HuH-7.5 (cell line): ENCODE results near the gene PRR18.

ENCODE experiments used
- DNase-seq: peaks from one replicate; pipeline ENCODE4 v3.0.0; 2011; ENCODE audit warnings: low spot score

The PRR18 gene

DNA sequence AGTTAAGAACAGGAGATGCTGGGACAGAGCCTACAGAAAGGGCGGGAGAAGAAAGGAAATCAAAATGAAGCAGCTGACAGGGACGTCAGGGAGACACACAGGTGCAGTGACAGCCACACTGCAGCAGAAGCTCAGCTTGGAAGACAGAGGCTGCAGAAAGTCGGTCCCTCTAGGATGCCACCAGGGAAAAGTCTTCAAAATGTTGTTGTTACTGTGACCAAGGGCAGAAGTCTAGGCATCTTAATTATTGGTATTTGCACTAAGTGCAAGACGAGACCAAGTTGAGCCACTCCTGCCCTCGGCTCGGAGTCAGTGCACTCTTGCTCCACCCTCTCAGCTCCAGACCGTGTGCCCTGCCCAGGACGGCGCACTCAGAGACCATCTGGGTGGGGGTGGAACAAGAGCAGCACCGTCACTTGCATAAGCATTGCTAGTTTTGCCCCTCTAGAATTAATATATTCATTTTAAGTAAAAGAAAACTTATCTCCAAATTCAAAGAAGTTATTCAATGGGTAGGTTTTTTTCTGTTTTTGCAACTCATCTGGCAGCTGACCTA lies 2.6 kb downstream of the PRR18 start:
- DNase-seq = no peak

DNA sequence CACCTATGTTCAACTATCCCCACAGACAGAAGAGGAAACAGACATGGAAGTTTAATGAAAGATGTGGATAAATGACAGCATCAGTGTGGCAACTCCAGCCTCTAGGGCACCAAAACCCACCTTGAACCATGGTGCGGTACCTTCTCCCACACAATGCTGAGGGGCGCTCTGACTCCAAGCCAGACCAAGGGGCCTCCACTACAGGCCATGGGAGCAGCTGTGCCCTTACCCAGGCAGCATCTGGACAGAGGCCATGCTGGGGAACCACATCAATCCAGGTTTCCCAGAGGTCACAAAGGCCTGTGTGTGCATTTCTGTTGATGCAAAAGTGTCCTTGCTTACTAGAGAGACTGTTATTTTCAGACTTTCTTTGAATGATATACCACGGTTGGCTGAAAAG lies 4.1 kb downstream of the PRR18 start:
- no peak for DNase-seq

DNA sequence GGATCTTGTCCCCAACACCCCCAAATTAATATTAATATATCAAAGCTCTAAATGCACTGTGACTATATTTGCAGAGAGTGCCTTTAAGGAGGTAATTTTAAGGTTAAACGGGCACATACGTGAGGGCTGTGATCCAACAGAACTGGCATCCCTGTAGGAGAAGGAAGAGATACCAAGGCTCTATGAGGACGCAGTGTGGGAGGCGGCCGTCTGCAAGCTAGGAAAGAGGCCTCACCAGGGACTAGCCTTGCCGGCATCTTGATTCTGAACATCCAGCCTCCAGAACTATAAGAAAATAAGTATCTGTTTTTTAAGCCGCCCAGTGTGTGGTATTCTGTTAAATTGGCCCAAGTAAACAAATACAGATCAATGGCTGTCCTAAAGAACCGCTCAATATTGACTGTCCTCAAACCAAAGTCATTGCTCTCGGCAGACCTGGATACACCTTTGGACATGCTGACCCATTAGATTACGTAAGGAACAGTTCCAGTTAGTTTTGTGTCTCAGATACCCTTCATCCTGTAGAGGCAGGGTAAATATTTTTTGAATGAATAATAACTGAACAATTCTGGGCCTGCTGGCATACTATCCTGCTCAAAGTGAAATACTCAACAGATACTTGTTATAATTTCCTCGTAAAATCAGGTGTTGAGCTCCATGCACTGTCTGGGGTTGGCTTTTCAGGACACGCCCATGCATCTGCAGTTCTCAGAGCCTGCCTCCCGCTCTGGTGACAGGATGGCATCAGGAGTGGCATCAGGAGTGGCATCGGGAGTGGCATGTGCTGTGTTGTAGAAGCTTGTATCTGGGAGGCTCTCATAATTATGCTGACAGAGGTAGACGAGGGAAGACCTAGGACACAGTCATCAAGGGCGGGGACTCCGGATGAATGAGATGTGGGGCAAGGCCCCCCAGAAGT lies 6.3 kb downstream of the PRR18 start:
- DNase-seq = no peak

DNA sequence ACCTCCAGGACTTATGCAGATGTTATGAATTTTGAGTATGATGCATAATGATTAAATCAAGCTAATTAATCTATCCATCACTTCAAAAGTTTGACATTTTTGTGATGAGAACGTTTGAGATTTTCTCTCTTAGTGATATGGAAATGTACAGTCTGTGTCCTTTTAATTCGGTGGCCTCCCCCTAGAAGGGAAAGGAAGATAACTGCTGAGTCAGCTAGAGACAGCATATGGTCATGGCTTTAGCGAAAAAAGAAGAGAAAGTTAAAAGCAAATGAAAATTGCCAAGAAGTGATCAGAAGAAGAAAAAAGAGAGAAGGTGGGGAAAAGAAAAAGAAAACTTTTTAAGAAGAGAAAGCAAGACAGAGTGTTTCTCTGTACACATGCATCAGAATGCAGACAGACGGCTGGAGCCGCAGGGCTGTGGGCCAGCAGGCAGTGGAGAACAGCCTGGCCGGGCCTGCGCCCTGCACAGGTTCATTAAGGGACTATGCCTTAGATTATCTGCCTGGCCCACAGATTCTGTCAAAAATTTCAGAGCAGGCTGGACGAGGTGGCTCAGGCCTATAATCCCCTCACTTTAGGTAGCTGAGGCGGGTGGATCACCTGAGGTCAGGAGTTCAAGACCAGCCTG lies 7.7 kb downstream of the PRR18 start:
- DNase-seq = no peak

DNA sequence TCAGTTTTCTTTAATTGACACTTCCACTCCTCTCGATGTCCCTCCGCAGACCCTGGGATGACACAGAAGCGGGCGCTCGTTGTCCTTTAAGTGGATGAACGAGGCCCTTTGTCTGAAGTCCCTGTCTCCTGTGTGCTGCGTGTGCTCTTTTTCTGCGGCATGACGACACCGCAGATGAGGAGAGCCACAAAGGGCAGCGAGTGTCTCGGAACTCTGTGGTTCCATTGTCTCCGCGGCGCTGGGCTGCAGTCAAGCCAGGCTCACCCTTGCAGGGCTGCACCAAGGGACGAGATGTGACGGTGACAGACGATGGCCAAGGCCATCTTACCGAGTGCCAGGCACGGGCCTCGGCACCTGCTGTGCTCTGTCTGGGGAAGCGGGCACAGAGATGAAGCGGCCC lies 10.6 kb downstream of the PRR18 start:
- DNase-seq = no peak

DNA sequence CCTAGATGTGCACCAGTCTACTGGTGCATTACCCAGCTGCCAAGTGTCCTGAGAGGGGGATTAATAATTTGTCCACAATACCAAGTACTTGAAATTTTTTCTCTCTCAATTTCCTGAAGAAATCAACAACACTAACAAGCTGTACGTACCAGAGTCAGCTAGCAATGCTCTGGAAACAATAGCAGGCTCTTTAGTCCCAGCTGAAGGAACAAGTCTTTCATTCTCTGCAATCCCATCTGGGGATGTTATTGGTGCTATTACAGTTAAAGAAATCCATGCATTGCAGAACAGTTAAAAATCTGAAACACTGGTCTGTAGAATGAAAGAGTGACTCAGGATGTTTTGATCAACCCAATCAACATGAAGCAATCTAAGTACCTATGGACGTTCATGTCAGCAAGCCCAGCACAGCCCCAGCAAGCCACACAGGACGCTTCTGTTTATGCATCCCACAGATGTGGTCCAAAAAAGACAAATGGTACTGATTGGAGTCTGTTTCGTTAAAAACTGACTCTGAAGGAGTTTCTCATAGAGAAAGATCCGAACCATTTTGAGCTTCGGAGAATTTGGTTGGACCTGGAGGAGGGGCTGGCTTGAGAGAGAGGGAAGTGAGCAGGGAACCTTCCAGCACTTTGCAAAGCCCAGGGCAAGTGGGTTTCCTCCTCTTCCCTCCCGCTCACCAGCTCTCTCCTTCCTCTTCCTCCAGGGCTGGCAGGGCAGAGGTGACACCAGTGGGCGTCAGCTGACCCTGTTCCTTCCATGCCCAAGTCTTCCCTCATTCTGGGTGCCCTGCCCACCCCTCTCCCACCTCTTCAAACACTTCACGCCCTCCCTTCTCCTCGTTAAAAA lies 11.9 kb downstream of the PRR18 start:
- DNase-seq = no peak

DNA sequence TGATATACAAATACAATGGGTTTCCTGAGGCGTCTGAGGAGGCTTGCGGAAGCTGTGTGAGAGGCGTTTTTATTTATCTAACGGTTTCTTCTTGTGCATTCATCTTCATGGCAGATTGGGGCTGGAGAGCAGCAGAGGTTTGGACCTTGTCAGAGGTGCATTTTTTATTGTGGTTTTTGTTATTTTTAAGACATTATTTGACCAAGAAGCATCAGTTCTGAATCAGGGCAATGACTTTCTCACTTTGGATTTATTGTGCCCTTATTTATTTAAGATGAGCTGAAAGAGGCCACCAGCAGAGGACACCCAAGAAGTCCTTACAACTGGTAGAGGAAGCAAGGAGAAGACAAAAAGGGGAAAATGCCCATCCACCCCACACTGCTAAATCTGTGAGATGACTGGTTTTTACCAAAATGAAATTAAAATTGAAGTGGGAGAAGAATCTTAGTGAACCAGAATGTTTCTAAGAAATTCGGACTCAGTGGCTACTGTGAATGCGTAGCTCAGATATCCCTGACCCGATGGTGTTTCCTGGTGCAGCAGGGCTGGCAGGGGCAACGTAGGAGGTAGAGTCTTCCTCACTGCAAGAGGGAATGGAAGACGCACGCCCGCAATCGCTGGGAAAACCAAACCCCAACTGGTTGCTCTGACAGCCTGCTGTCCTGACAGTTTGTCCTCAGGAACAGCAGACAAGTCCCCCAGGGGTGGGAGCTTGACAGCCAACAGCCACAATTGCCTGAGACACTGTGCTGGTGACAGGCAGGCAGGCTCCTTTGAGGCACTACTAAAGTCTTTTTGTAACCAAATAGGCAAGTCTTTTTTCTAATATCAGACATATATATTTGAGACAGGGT lies 14.2 kb downstream of the PRR18 start:
- no peak for DNase-seq

DNA sequence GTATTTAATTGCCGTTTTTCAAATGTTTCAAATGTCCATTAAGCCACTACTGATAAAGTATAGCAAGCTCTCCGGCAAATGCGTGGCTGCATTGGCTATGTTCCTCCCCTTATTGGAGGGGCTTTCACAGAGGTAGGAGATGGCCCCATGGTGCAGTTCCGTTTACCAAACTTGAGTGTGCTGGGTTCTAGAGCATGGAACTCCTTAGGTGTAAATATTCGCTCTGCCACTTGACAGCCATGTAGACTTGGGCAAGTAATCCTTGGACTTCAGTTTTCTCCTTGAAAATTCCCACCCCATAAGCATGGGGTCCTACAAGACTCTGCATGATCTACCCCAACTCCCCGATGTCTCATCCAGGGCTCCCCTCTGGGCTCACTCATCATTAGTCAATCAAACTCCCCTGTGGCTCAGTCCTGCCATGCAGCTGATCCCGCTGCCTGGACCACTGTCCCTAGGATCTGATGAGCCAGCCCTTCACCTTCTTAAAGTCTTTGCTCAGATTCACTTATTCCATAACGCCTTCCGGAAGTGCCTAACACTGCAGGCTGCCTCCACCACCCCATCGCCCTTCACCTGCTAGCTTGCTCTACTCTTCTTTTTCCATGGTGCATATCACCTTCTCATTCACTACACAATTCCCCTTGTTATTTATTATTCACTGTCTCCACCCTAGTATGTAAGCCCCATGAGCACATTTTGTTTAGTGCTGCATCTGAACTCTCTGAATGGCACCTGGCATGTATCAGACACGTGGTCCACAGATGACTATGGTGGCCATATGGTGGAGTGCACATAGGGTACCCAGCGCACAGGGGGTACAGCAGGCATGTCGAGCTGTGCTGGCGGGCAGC lies 18.8 kb downstream of the PRR18 start:
- DNase-seq = no peak

DNA sequence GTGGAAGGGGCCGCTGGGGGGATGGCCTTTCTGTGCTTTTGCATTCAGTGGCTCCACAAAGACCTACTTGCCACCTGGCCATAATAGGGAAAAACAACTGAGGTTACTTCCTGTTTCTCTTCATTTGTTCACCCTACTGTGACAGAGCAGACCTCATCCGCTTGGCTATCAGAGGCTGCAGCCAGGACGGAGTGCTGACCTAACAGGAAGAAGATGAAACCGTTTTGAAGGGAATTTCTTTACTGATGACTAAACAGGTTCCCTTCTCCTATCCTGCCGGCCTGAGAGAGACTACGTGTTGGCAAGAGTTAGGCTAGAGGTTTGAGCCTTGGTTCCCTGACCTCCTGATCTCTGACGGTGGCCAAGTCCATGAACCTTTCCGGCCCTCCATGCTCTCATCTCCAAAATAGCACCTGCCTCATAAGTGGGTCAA lies 21.3 kb downstream of the PRR18 start:
- no peak for DNase-seq

DNA sequence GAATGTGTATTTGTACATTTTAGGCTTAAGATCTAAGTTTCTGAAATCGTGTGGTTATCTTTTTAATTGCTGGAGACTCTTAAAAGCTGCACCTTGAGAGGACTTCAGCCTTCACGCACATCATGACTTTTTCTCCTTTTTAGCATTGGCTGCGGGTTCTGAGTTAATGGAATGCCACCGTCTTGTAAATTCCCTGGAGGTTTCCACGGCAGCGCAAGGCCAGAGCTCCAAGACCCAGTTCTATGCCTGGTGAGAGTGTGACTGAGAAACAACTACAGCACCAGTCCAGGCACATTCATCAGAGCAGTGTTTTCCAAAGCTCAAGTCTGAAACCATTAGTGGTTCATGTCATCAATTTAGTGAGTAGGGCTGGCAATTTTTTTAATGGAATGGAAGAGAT lies 23.0 kb downstream of the PRR18 start:
- DNase-seq = no peak

DNA sequence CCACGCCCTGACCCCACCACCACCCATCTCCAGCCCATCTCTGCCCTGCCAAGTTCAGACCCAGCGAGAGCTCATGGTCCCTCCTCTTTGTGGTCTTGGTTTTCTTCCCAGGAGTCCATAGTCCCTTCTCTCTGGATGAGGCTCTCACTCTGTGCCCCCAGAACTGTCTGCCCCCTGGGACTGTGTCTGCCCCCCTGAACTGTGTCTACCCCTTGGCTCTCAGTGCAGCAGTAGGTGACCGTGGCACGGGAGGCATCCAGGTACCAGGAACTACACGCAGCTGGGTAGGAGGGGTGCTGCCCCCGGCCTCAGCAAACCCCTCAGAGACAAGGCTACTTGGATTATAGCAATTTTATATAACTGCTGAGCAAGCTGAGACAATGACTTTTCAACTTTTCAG lies 23.6 kb downstream of the PRR18 start:
- no peak for DNase-seq

DNA sequence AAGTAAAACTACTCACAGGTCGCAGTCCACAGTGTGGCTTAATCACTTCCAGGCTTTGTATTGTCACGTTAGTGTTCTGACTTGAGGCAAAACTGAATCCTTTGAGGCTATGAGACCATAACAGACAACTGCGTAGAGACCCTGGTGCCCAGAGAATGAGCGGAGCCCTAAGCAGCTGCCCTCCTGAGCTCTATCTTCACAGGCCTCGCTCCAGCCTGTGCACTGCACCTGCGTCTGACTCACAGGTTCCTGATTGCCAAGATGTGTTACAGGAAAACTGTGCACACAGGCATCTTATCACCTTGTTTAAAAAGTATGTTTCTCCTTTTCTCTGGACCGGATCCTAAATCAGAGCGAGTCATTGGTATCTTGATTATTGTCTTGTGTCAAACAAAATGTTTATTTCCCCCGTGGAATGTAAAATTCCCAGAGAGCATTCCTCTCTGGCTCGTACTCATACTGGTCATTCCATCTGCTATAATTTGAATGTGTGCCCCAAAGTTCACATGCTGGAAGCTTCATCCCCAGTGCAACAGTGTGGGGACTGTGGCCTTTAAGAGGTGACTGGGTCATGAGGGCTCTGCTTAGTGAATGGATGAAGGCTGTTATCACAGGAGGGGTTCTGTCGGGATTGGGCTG lies 25.7 kb downstream of the PRR18 start:
- no peak for DNase-seq

DNA sequence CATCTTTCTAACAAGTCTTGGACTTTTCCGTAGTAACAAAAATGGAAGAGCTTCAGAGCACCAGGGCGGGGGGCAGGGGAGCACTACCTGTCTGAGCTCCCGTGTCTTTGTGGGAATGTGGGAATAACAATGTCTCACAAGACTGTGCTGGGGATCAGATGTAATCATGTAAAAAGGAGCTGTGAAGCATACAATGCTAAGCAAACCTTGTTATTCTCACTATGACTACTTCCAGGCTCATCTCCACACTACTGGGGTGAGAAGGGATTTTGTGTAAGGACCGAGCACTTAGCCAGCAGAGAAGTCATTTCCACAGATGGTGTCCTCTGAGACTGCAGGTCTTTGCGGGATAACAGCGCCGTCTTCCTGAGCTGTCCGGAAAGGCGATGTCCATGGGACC lies 27.1 kb downstream of the PRR18 start:
- no peak for DNase-seq

DNA sequence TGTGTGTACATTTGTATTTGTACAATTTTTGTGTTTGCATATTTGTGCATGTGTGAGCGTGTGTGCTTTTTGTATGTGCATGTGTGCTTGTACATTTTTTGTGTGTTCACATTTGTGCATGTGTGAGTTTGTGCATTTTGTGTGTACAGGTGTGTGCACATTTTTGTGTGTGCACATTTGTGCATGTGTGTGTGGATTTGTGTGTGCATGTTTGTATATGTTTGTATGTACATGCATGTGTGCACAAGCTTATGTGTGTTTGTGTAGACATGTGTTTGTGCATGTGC lies 28.9 kb downstream of the PRR18 start:
- no peak for DNase-seq

DNA sequence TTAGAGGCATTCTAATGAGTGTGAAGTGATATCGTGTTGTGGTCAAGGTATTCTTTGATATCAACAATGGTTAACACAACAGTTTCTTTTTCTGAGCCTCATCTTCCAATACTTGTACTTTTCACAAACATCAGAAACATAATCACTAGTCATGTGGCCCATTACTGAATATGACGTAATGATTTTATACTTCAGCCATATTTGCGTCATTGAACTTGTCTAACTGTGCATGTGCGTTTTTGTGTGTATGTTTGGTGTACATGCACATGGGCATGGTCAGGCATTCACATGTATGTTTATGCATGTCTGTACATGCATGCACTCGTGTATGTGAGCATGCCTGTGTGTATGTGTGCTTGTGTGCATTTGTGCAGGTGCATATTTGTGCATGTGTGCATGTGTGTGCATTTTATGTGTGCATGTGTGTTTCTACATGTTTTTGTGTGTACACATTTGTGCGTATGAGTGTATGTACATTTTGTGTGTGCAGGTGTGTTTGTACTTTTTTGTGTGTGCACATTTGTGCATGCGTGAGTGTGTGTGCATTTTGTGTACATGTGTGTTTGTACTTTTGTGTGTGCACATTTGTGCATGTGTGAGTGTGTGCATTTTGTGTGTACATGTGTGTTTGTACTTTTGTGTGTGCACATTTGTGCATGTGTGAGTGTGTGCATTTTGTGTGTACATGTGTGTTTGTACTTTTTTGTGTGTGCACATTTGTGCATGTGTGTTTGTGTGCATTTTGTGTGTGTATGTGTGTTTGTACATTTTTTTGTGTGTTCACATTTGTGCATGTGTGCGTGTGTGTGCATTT lies 29.4 kb downstream of the PRR18 start:
- DNase-seq = no peak

DNA sequence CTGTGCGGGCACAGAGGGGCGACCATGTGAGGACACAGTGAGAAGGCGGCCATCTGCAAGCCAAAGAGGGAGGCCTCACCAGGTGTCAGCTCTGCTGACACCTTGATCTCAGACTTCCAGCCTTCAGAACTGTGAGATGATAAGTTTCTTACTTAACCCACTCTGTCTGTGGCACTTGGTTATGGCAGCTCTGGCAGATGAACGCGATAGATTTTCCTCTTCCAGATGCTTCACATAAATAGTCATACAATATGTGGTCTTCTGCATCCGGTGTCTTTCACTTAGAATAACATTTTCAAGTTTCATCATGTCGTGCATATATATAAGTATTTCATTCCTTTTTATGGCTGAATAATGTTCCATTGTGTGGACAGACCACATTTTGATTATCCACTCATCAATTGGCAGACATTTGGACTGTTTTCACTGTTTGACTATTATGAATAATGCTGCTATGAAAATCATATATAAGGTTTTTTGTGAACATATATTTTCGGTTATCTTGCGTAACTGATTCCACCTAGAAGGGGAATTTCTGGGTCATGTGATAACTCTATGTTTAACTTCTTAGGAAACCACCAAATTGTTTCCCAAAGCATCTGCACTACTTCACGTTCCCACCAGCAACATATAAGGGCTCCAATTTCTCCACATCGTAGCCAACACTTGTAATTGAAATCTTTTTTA lies 30.2 kb downstream of the PRR18 start:
- DNase-seq = no peak

DNA sequence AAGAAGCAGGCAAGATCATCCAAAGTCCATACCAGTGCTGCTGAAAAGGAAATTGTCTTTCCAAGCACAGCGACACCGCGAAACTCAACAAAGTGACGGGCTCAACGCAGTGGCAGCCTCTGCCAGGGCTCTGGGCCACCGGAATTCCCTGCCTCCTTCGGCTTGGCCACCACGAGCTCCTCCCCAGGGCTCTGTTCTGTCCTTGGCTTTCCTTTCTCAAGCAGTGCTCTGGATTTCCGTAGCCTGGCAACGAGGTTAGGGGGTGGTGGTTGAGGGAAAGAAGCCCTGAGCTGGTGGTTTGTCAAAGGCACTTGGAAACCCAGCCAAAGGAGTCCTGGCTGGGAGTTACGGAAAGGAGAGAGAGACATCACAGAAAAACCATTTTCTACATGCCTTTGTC lies 31.2 kb downstream of the PRR18 start:
- DNase-seq = no peak

DNA sequence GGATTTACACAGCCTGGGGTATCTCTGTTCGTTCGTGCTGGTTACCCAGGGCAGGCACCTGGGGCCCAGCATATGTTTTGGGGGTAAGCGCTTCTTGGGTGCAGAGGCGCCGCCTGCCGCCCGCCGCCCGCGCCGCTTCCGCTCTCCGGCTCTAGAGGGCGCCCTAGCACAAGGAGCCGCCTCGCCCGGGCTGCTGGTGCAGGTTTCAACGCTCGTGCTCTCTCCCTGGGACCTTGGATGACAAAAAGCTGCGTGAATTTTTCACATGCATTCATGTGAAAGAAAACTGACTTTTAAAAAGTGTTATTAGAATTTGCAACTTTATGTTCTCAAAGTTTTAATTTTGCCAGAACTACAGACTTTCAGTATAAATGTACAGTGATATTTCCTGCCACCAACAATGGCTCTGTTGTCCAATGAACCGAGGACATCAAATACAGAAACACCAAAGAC lies 32.5 kb downstream of the PRR18 start:
- DNase-seq = peak; percentile 68
